Upper lobe of right lung (tissue), 1 donor: ENCODE results near the gene STMN3. TPM values are rescaled to one million over a fixed set of nuclear protein-coding genes. Genes with fewer than 3 reads are reported as not detected.

Source experiments
- ATAC-seq: fragments of 200-7000 bp; cut with Tn5 transposase; one replicate; pipeline ENCODE4 v1.9.1; 2020; ENCODE audit warnings: mild to moderate bottlenecking, moderate library complexity
- DNase-seq: peaks from one replicate; pipeline ENCODE4 v3.0.0-alpha.2; 2020
- H3K27ac ChIP-seq: fragments of 200-600 bp; one replicate; pipeline ENCODE4 v1.8.0; 2022
- H3K27me3 ChIP-seq: fragments of 200-600 bp; one replicate; pipeline ENCODE4 v1.8.0; 2022; ENCODE audit warnings: mild to moderate bottlenecking
- H3K36me3 ChIP-seq: fragments of 200-600 bp; one replicate; pipeline ENCODE4 v1.8.0; 2022
- H3K4me1 ChIP-seq: fragments of 200-600 bp; one replicate; pipeline ENCODE4 v1.8.0; 2022
- H3K4me3 ChIP-seq: fragments of 200-600 bp; one replicate; pipeline ENCODE4 v1.8.0; 2022; ENCODE audit warnings: mild to moderate bottlenecking
- H3K9me3 ChIP-seq: fragments of 200-600 bp; one replicate; pipeline ENCODE4 v1.8.0; 2022
- intact Hi-C: fragments of 100-400 bp; cut with DNase I; formaldehyde crosslinking; loops from one replicate; pipeline ENCODE4 v1.11.0; 2022
- total RNA-seq: library from RNA; stranded (reverse); fragmentation: NEBNext Ultra II Directional; extraction: Animal tissue kit (Norgen Biotek cat#: 25700); gene quantifications from one replicate; pipeline ENCODE4 v1.2.1, GENCODE V29; 2021
- TF ChIP-seq, protein P1 (sequence below): fragments of 200-600 bp; IDR thresholded peaks from one replicate; pipeline ENCODE4 v1.8.0; 2022; ENCODE audit warnings: antibody characterized with exemption
- donor health status: DM: no; HTN: yes; CAD: no; lungs with severe emphysema.

Gene STMN3
- total RNA-seq, 1 donor from 2014 or later: 12.4 TPM

GRCh38 chr20:63598479-63599395 lies 54.5 kb downstream of the STMN3 start:
- H3K27ac ChIP-seq: no peak overlapping the region
- no peak overlapping the region for H3K4me3 ChIP-seq
- TF ChIP-seq, protein P1, sequence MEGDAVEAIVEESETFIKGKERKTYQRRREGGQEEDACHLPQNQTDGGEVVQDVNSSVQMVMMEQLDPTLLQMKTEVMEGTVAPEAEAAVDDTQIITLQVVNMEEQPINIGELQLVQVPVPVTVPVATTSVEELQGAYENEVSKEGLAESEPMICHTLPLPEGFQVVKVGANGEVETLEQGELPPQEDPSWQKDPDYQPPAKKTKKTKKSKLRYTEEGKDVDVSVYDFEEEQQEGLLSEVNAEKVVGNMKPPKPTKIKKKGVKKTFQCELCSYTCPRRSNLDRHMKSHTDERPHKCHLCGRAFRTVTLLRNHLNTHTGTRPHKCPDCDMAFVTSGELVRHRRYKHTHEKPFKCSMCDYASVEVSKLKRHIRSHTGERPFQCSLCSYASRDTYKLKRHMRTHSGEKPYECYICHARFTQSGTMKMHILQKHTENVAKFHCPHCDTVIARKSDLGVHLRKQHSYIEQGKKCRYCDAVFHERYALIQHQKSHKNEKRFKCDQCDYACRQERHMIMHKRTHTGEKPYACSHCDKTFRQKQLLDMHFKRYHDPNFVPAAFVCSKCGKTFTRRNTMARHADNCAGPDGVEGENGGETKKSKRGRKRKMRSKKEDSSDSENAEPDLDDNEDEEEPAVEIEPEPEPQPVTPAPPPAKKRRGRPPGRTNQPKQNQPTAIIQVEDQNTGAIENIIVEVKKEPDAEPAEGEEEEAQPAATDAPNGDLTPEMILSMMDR: no peak
- no peaks in the 10 kb centered on the region for H3K27me3 ChIP-seq
- no peaks in the 10 kb centered on the region for H3K4me1 ChIP-seq
- no peaks in the 10 kb centered on the region for H3K9me3 ChIP-seq
- DNase-seq (no peak), ATAC-seq (no peak)
- peaks cover 53% of the 10 kb centered on the region for H3K36me3 ChIP-seq
- intact Hi-C loops: no loop called here

- intact Hi-C loops: no loop called here
- Histone ChIP-seq H3K4me1 (no peaks in the 10 kb centered on the region), H3K36me3 (peaks cover 52% of the 10 kb centered on the region), H3K4me3 (no peak overlapping the region), H3K9me3 (no peaks in the 10 kb centered on the region), H3K27ac (no peak overlapping the region), H3K27me3 (no peaks in the 10 kb centered on the region)
- ATAC-seq: no peak
- TF ChIP-seq, protein P1: no peak
- no peak for DNase-seq
Measured at GRCh38 chr20:63597651-63598478, 55.4 kb downstream of the STMN3 start.

GRCh38 chr20:63596423-63596822 lies 56.8 kb downstream of the STMN3 start:
- Histone ChIP-seq H3K36me3 (peaks cover 57% of the 10 kb centered on the region), H3K27me3 (no peaks in the 10 kb centered on the region), H3K9me3 (no peaks in the 10 kb centered on the region), H3K4me1 (no peaks in the 10 kb centered on the region), H3K4me3 (no peak overlapping the region), H3K27ac (no peak overlapping the region)
- intact Hi-C loops: no loop called here
- ATAC-seq (no peak), DNase-seq (no peak)
- TF ChIP-seq, protein P1: no peak

- H3K27ac ChIP-seq: no peak overlapping the region
- no peak overlapping the region for H3K4me3 ChIP-seq
- H3K9me3 ChIP-seq: no peaks in the 10 kb centered on the region
- H3K4me1 ChIP-seq: no peaks in the 10 kb centered on the region
- ATAC-seq: peak; percentile 12
- TF ChIP-seq, protein P1: no peak
- H3K36me3 ChIP-seq: peaks cover 55% of the 10 kb centered on the region
- intact Hi-C loops: no loop called here
- no peak for DNase-seq
- H3K27me3 ChIP-seq: no peaks in the 10 kb centered on the region
Measured at GRCh38 chr20:63595416-63596127, 57.7 kb downstream of the STMN3 start.

- Histone ChIP-seq H3K4me1 (no peaks in the 10 kb centered on the region), H3K4me3 (no peak overlapping the region), H3K27me3 (no peaks in the 10 kb centered on the region), H3K27ac (no peak overlapping the region), H3K36me3 (peaks cover 56% of the 10 kb centered on the region), H3K9me3 (no peaks in the 10 kb centered on the region)
- ATAC-seq (no peak), DNase-seq (no peak)
- TF ChIP-seq, protein P1: no peak
- intact Hi-C loops: no loop called here
Measured at GRCh38 chr20:63594043-63594561, 59.1 kb downstream of the STMN3 start.
